Cardiac muscle cell (in vitro differentiated cells and primary cell): ENCODE data around the gene RPS6KC1. TPM values are rescaled to one million over a fixed set of nuclear protein-coding genes. Genes with fewer than 3 reads are reported as not detected.
A peak's percentile ranks its signal among the peaks of the same experiment; 100 is the strongest.

Source experiments
- DNase-seq, 2 donors: peaks; one replicate each; pipeline versions ENCODE4 v3.0.0 to v3.0.0-alpha.2; 2010 to 2017; ENCODE audit warnings: low read depth in 1 of 2, low spot score in 1 of 2
- H3K27ac ChIP-seq: fragments of 200-600 bp; sonication (generic); 2 replicates; pipeline ENCODE4 v1.5.1; 2016
- H3K27me3 ChIP-seq: fragments of 200-600 bp; sonication (generic); 2 replicates; pipeline ENCODE4 v1.6.0; 2016; ENCODE audit warnings: control low read depth
- H3K36me3 ChIP-seq: fragments of 200-600 bp; sonication (generic); 2 replicates; pipeline ENCODE4 v1.5.1; 2016; ENCODE audit warnings: control low read depth
- H3K4me1 ChIP-seq: fragments of 200-600 bp; sonication (generic); 2 replicates; pipeline ENCODE4 v1.8.1; 2017; ENCODE audit warnings: low read depth, mild to moderate bottlenecking, mixed run types
- H3K4me3 ChIP-seq: fragments of 200-600 bp; sonication (generic); 2 replicates; pipeline ENCODE4 v1.5.1; 2016; ENCODE audit warnings: mild to moderate bottlenecking
- H3K9me3 ChIP-seq: fragments of 200-600 bp; sonication (generic); 2 replicates; pipeline ENCODE4 v1.5.1; 2017; ENCODE audit warnings: low read depth, mild to moderate bottlenecking, control low read depth
- CTCF ChIP-seq: IDR thresholded peaks from 2 replicates; pipeline ENCODE4 v1.5.1; 2012; ENCODE audit warnings: low read depth, mild to moderate bottlenecking, low read length
- polyA plus RNA-seq: library from polyadenylated mRNA; unstranded; fragments of >200 nt; fragmentation: Nextera tagmentation; extraction: Ambion mirVana; gene quantifications from 2 replicates; pipeline ENCODE4 v1.2.1, GENCODE V29; 2016
- total RNA-seq: library from RNA; depleted of rRNA; stranded (reverse); fragments of >200 nt; gene quantifications from 2 replicates; pipeline ENCODE4 v1.2.3, GENCODE V29; 2016

The RPS6KC1 gene
- total and polyA plus RNA-seq, 2 experiments from 2014 or later, result 12.5 to 17.9 TPM

- H3K27ac ChIP-seq, result no peak overlapping the region
- no peak for TF ChIP-seq CTCF
- DNase-seq, result no peak
- H3K4me1 ChIP-seq, result peaks cover 7% of the 10 kb centered on the region
- H3K4me3 ChIP-seq, result no peak overlapping the region
- H3K27me3 ChIP-seq, result no peaks in the 10 kb centered on the region
- H3K9me3 ChIP-seq, result peaks cover 3% of the 10 kb centered on the region
- H3K36me3 ChIP-seq, result no peaks in the 10 kb centered on the region
Measured at GRCh38 chr1:213264531-213264930, 213.5 kb downstream of the RPS6KC1 start.

- Histone ChIP-seq H3K27ac (no peak overlapping the region), H3K36me3 (no peaks in the 10 kb centered on the region), H3K4me1 (no peaks in the 10 kb centered on the region), H3K27me3 (no peaks in the 10 kb centered on the region), H3K4me3 (no peak overlapping the region), H3K9me3 (peaks cover 3% of the 10 kb centered on the region)
- no peak for TF ChIP-seq CTCF
- no peak for DNase-seq
Measured at GRCh38 chr1:213266983-213267772, 216.1 kb downstream of the RPS6KC1 start.

GRCh38 chr1:213268221-213268620, 217.2 kb downstream of the RPS6KC1 start:
- DNase-seq, result peak in 1 of 2 donors; percentile 25
- Histone ChIP-seq H3K27ac (no peak overlapping the region), H3K4me3 (no peak overlapping the region), H3K9me3 (peaks cover 3% of the 10 kb centered on the region), H3K27me3 (no peaks in the 10 kb centered on the region), H3K36me3 (peaks cover 3% of the 10 kb centered on the region), H3K4me1 (no peaks in the 10 kb centered on the region)
- TF ChIP-seq CTCF, result no peak

GRCh38 chr1:213269829-213270228, 218.8 kb downstream of the RPS6KC1 start:
- peak in 1 of 2 donors; percentile 27 for DNase-seq
- Histone ChIP-seq H3K4me1 (no peaks in the 10 kb centered on the region), H3K9me3 (peaks cover 3% of the 10 kb centered on the region), H3K4me3 (no peak overlapping the region), H3K27me3 (no peaks in the 10 kb centered on the region), H3K36me3 (peaks cover 3% of the 10 kb centered on the region), H3K27ac (no peak overlapping the region)
- no peak for TF ChIP-seq CTCF

- TF ChIP-seq CTCF, result no peak
- H3K4me1 ChIP-seq, result no peaks in the 10 kb centered on the region
- H3K27ac ChIP-seq, result no peak overlapping the region
- peaks cover 3% of the 10 kb centered on the region for H3K36me3 ChIP-seq
- no peak overlapping the region for H3K4me3 ChIP-seq
- DNase-seq, result peak in 1 of 2 donors; percentile 11
- no peaks in the 10 kb centered on the region for H3K27me3 ChIP-seq
- peaks cover 3% of the 10 kb centered on the region for H3K9me3 ChIP-seq
Measured at GRCh38 chr1:213273546-213273945, 222.5 kb downstream of the RPS6KC1 start.
